Cardiac muscle cell (in vitro differentiated cells and primary cell): ENCODE results near the gene SHC4. TPM values are rescaled to one million over a fixed set of nuclear protein-coding genes. Genes with fewer than 3 reads are reported as not detected.
A peak's percentile ranks its signal among the peaks of the same experiment; 100 is the strongest.

Source experiments
- DNase-seq, 2 donors: peaks; one replicate each; pipeline versions ENCODE4 v3.0.0 to v3.0.0-alpha.2; 2010 to 2017; ENCODE audit warnings: low read depth in 1 of 2, low spot score in 1 of 2
- H3K27ac ChIP-seq: fragments of 200-600 bp; sonication (generic); 2 replicates; pipeline ENCODE4 v1.5.1; 2016
- H3K27me3 ChIP-seq: fragments of 200-600 bp; sonication (generic); 2 replicates; pipeline ENCODE4 v1.6.0; 2016; ENCODE audit warnings: control low read depth
- H3K36me3 ChIP-seq: fragments of 200-600 bp; sonication (generic); 2 replicates; pipeline ENCODE4 v1.5.1; 2016; ENCODE audit warnings: control low read depth
- H3K4me1 ChIP-seq: fragments of 200-600 bp; sonication (generic); 2 replicates; pipeline ENCODE4 v1.8.1; 2017; ENCODE audit warnings: low read depth, mild to moderate bottlenecking, mixed run types
- H3K4me3 ChIP-seq: fragments of 200-600 bp; sonication (generic); 2 replicates; pipeline ENCODE4 v1.5.1; 2016; ENCODE audit warnings: mild to moderate bottlenecking
- H3K9me3 ChIP-seq: fragments of 200-600 bp; sonication (generic); 2 replicates; pipeline ENCODE4 v1.5.1; 2017; ENCODE audit warnings: low read depth, mild to moderate bottlenecking, control low read depth
- CTCF ChIP-seq: IDR thresholded peaks from 2 replicates; pipeline ENCODE4 v1.5.1; 2012; ENCODE audit warnings: low read depth, mild to moderate bottlenecking, low read length
- polyA plus RNA-seq: library from polyadenylated mRNA; unstranded; fragments of >200 nt; fragmentation: Nextera tagmentation; extraction: Ambion mirVana; gene quantifications from 2 replicates; pipeline ENCODE4 v1.2.1, GENCODE V29; 2016
- total RNA-seq: library from RNA; depleted of rRNA; stranded (reverse); fragments of >200 nt; gene quantifications from 2 replicates; pipeline ENCODE4 v1.2.3, GENCODE V29; 2016

Gene SHC4
- total and polyA plus RNA-seq, 2 experiments from 2014 or later = 1.3 to 1.5 TPM

GRCh38 chr15:48887144-48887543 is 76.6 kb downstream of the SHC4 start:
- no peaks in the 10 kb centered on the region for H3K36me3 ChIP-seq
- no peak for DNase-seq
- H3K4me1 ChIP-seq = no peaks in the 10 kb centered on the region
- H3K27ac ChIP-seq = no peak overlapping the region
- no peaks in the 10 kb centered on the region for H3K9me3 ChIP-seq
- no peaks in the 10 kb centered on the region for H3K27me3 ChIP-seq
- no peak for TF ChIP-seq CTCF
- H3K4me3 ChIP-seq = no peak overlapping the region

GRCh38 chr15:48883699-48884098 is 80.0 kb downstream of the SHC4 start:
- no peaks in the 10 kb centered on the region for H3K36me3 ChIP-seq
- no peak overlapping the region for H3K4me3 ChIP-seq
- no peak overlapping the region for H3K27ac ChIP-seq
- H3K4me1 ChIP-seq = peaks cover 6% of the 10 kb centered on the region
- no peak for TF ChIP-seq CTCF
- no peaks in the 10 kb centered on the region for H3K27me3 ChIP-seq
- no peak for DNase-seq
- no peaks in the 10 kb centered on the region for H3K9me3 ChIP-seq

GRCh38 chr15:48880070-48880634 is 83.6 kb downstream of the SHC4 start:
- no peak overlapping the region for H3K4me3 ChIP-seq
- no peak for DNase-seq

GRCh38 chr15:48877630-48878595 is 85.8 kb downstream of the SHC4 start, which contains the start of gene EID1:
TSS of gene EID1 (plus strand) at chr15:48878134. CDS start at chr15:48878177, 43 bp downstream.
- Histone ChIP-seq H3K4me1 (peaks cover 6% of the 10 kb centered on the region), H3K4me3 (peak within 1 kb of the TSS; percentile 57), H3K27ac (peak within 1 kb of the TSS; percentile 65), H3K36me3 (no peaks in the 10 kb centered on the region), H3K27me3 (peaks cover 24% of the 10 kb centered on the region), H3K9me3 (no peaks in the 10 kb centered on the region)
- no peak for TF ChIP-seq CTCF
- DNase-seq = peak; percentile 95 to 98

More at GRCh38 chr15:48880070-48880634, 83.6 kb downstream of the SHC4 start:
- no peak for TF ChIP-seq CTCF
- Histone ChIP-seq H3K27me3 (peaks cover 2% of the 10 kb centered on the region), H3K27ac (no peak overlapping the region), H3K4me1 (peaks cover 6% of the 10 kb centered on the region), H3K36me3 (no peaks in the 10 kb centered on the region), H3K9me3 (no peaks in the 10 kb centered on the region)

GRCh38 chr15:48876057-48876456 is 87.7 kb downstream of the SHC4 start:
- no peak for DNase-seq
- H3K4me3 ChIP-seq = no peak overlapping the region
- no peaks in the 10 kb centered on the region for H3K36me3 ChIP-seq
- no peaks in the 10 kb centered on the region for H3K9me3 ChIP-seq
- H3K4me1 ChIP-seq = peaks cover 6% of the 10 kb centered on the region
- H3K27me3 ChIP-seq = peaks cover 42% of the 10 kb centered on the region
- TF ChIP-seq CTCF = no peak
- no peak overlapping the region for H3K27ac ChIP-seq
